DND-41 (cell line): Measurements from ENCODE around the gene PARN.

ENCODE experiments used
- ATAC-seq: fragments of 200-7000 bp; cut with Tn5 transposase; 3 replicates; pipeline ENCODE4 v1.9.1; 2021; ENCODE audit warnings: low read depth; ENCODE audit not compliant: insufficient read depth
- DNase-seq: peaks from one replicate; pipeline ENCODE4 v3.0.0-alpha.2; 2020
- H2AFZ ChIP-seq: 2 replicates; pipeline ENCODE4 v1.6.0; 2012; ENCODE audit warnings: low read depth, low read length
- H3K27ac ChIP-seq: 2 replicates; pipeline ENCODE4 v1.5.1; 2012; ENCODE audit warnings: low read length, inconsistent platforms
- H3K27me3 ChIP-seq: fragments of 200-600 bp; sonication (generic); 2 replicates; pipeline ENCODE4 v1.6.0; 2012; ENCODE audit warnings: low read length, mild to moderate bottlenecking, inconsistent platforms; ENCODE audit not compliant: insufficient read depth, poor library complexity
- H3K36me3 ChIP-seq: 2 replicates; pipeline ENCODE4 v1.5.1; 2012; ENCODE audit warnings: low read length, inconsistent platforms; ENCODE audit not compliant: insufficient read depth
- H3K4me1 ChIP-seq: 2 replicates; pipeline ENCODE4 v1.5.1; 2012; ENCODE audit warnings: mild to moderate bottlenecking, low read length; ENCODE audit not compliant: insufficient read depth
- H3K4me2 ChIP-seq: 2 replicates; pipeline ENCODE4 v1.6.0; 2012; ENCODE audit warnings: mild to moderate bottlenecking, moderate library complexity, low read length, inconsistent platforms; ENCODE audit not compliant: insufficient read depth
- H3K4me3 ChIP-seq, 2 experiments: fragments of 200-600 bp in 1 of 2; shearing (Covaris generic) in 1 of 2; 2 replicates each; pipeline ENCODE4 v1.5.1; 2012 to 2016; ENCODE audit warnings: inconsistent platforms in 2 of 2, low read length in 2 of 2, mild to moderate bottlenecking in 2 of 2, low read depth in 1 of 2, moderate library complexity in 1 of 2
- H3K79me2 ChIP-seq: 2 replicates; pipeline ENCODE4 v1.6.0; 2012; ENCODE audit warnings: low read length, inconsistent platforms; ENCODE audit not compliant: insufficient read depth
- H3K9ac ChIP-seq: 2 replicates; pipeline ENCODE4 v1.6.0; 2012; ENCODE audit warnings: low read depth, mild to moderate bottlenecking, inconsistent platforms, low read length, moderate library complexity
- H3K9me3 ChIP-seq: 2 replicates; pipeline ENCODE4 v1.5.1; 2012; ENCODE audit warnings: low read length, moderate library complexity, mild to moderate bottlenecking, inconsistent platforms; ENCODE audit not compliant: insufficient read depth, severe bottlenecking
- H4K20me1 ChIP-seq: 2 replicates; pipeline ENCODE4 v1.6.0; 2012; ENCODE audit warnings: low read length; ENCODE audit not compliant: insufficient read depth
- CTCF ChIP-seq: IDR thresholded peaks from 2 replicates; pipeline ENCODE4 v1.5.1; 2012; ENCODE audit warnings: borderline replicate concordance, low read length, moderate library complexity, mild to moderate bottlenecking; ENCODE audit not compliant: poor library complexity, severe bottlenecking; ENCODE audit errors: extremely low read depth
- EZH2 ChIP-seq: IDR thresholded peaks from 3 replicates; pipeline ENCODE4 v1.6.1; 2012; ENCODE audit warnings: borderline replicate concordance, low read depth, mild to moderate bottlenecking, moderate library complexity, low read length, inconsistent platforms; ENCODE audit not compliant: severe bottlenecking

Gene PARN

GRCh38 chr16:14618566-14618965 is 11.5 kb downstream of the PARN start:
- TF ChIP-seq CTCF (no peak), EZH2 (no peak)
- Histone ChIP-seq H3K9me3 (no peaks in the 10 kb centered on the region), H3K36me3 (peaks cover 80% of the 10 kb centered on the region), H3K9ac (no peak overlapping the region), H3K4me1 (no peaks in the 10 kb centered on the region), H3K27ac (no peak overlapping the region), H3K79me2 (peaks cover 16% of the 10 kb centered on the region; the same call in 1 of the 2 replicates), H3K4me2 (no peak overlapping the region), H3K27me3 (no peaks in the 10 kb centered on the region), H2AFZ (no peak overlapping the region), H3K4me3 (no peak overlapping the region), H4K20me1 (0 out of 2 replicates have a peak, but pooled peaks cover 5% of the 10 kb centered on the region)
- no peak for DNase-seq
- ATAC-seq: no peak

- Histone ChIP-seq H3K9me3 (no peaks in the 10 kb centered on the region), H3K79me2 (peaks cover 14% of the 10 kb centered on the region; the same call in 1 of the 2 replicates), H3K9ac (no peak overlapping the region), H3K27ac (no peak overlapping the region), H3K4me3 (no peak overlapping the region), H2AFZ (no peak overlapping the region), H3K4me1 (no peaks in the 10 kb centered on the region), H4K20me1 (0 out of 2 replicates have a peak, but pooled peaks cover 4% of the 10 kb centered on the region), H3K4me2 (no peak overlapping the region), H3K36me3 (peaks cover 79% of the 10 kb centered on the region), H3K27me3 (no peaks in the 10 kb centered on the region)
- TF ChIP-seq EZH2 (no peak), CTCF (no peak)
- no peak for DNase-seq
- ATAC-seq: no peak
Measured at GRCh38 chr16:14616280-14616679, 13.8 kb downstream of the PARN start.

GRCh38 chr16:14613991-14614390 is 16.1 kb downstream of the PARN start:
- Histone ChIP-seq H3K9ac (no peak overlapping the region), H3K36me3 (peaks cover 87% of the 10 kb centered on the region), H3K4me2 (no peak overlapping the region), H3K9me3 (no peaks in the 10 kb centered on the region), H3K4me3 (no peak overlapping the region), H3K79me2 (0 out of 2 replicates have a peak, but pooled peaks cover 3% of the 10 kb centered on the region), H3K27me3 (no peaks in the 10 kb centered on the region), H3K27ac (no peak overlapping the region), H3K4me1 (no peaks in the 10 kb centered on the region), H2AFZ (no peak overlapping the region), H4K20me1 (no peaks in the 10 kb centered on the region)
- DNase-seq: no peak
- no peak for ATAC-seq
- no peak for TF ChIP-seq EZH2
- TF ChIP-seq CTCF: no peak

GRCh38 chr16:14611660-14612059 is 18.4 kb downstream of the PARN start:
- no peak for DNase-seq

More at GRCh38 chr16:14611660-14612059, 18.4 kb downstream of the PARN start:
- TF ChIP-seq CTCF: no peak
- no peak for TF ChIP-seq EZH2
- peaks cover 85% of the 10 kb centered on the region for H3K36me3 ChIP-seq
- no peak overlapping the region for H3K4me3 ChIP-seq
- H3K9me3 ChIP-seq: no peaks in the 10 kb centered on the region
- H3K27me3 ChIP-seq: no peaks in the 10 kb centered on the region
- no peak overlapping the region for H3K4me2 ChIP-seq
- H3K27ac ChIP-seq: no peak overlapping the region
- H4K20me1 ChIP-seq: no peaks in the 10 kb centered on the region
- H3K9ac ChIP-seq: no peak overlapping the region
- ATAC-seq: no peak
- no peaks in the 10 kb centered on the region for H3K4me1 ChIP-seq
- 0 out of 2 replicates have a peak, but pooled peaks cover 3% of the 10 kb centered on the region for H3K79me2 ChIP-seq
- H2AFZ ChIP-seq: no peak overlapping the region
